Liver (tissue), 9 donors: ENCODE results near the gene DLL4. TPM values are rescaled to one million over a fixed set of nuclear protein-coding genes. Genes with fewer than 3 reads are reported as not detected.

Experiments
- DNase-seq: peaks from one replicate; pipeline ENCODE4 v3.0.0-alpha.2; 2017; ENCODE audit warnings: low spot score
- H3K27ac ChIP-seq, 2 donors: one replicate each; pipeline ENCODE4 v1.7.0; 2013; ENCODE audit warnings: inconsistent platforms in 2 of 2, low read length in 2 of 2, control low read depth in 1 of 2, low read depth in 1 of 2, mild to moderate bottlenecking in 1 of 2
- H3K27me3 ChIP-seq, 4 donors: one replicate each; pipeline versions ENCODE4 v1.6.1 to v1.7.0; 2013; ENCODE audit warnings: low read length in 3 of 4, inconsistent platforms in 1 of 4, mild to moderate bottlenecking in 1 of 4, moderate library complexity in 1 of 4; ENCODE audit not compliant: control insufficient read depth in 4 of 4, insufficient read depth in 4 of 4
- H3K36me3 ChIP-seq, 4 donors: one replicate each; pipeline versions ENCODE4 v1.6.1 to v1.7.0; 2013; ENCODE audit warnings: low read length in 3 of 4, mild to moderate bottlenecking in 3 of 4, low read depth in 1 of 4, moderate library complexity in 1 of 4; ENCODE audit not compliant: control insufficient read depth in 4 of 4, insufficient read depth in 3 of 4
- H3K4me1 ChIP-seq, 4 donors: one replicate each; pipeline versions ENCODE4 v1.6.1 to v1.7.0; 2013; ENCODE audit warnings: low read length in 3 of 4, mild to moderate bottlenecking in 3 of 4, moderate library complexity in 1 of 4; ENCODE audit not compliant: control insufficient read depth in 4 of 4, insufficient read depth in 4 of 4
- H3K4me3 ChIP-seq, 3 donors: one replicate each; pipeline versions ENCODE4 v1.6.1 to v1.7.0; 2013; ENCODE audit warnings: low read length in 3 of 3, control low read depth in 1 of 3, low read depth in 1 of 3, mild to moderate bottlenecking in 1 of 3
- H3K9ac ChIP-seq, 2 donors: one replicate each; pipeline ENCODE4 v1.7.0; 2013; ENCODE audit warnings: low read length in 2 of 2, mild to moderate bottlenecking in 2 of 2, moderate library complexity in 2 of 2, control low read depth in 1 of 2, low read depth in 1 of 2
- H3K9me3 ChIP-seq, 4 donors: one replicate each; pipeline versions ENCODE4 v1.6.1 to v1.7.0; 2013; ENCODE audit warnings: low read length in 3 of 4; ENCODE audit not compliant: control insufficient read depth in 4 of 4
- ATF3 ChIP-seq: IDR thresholded peaks from 2 replicates; pipeline ENCODE4 v1.6.1; 2016; ENCODE audit warnings: antibody characterized with exemption
- CTCF ChIP-seq: fragments of 150-350 bp; IDR thresholded peaks from 2 replicates; pipeline ENCODE4 v1.5.1; 2017; ENCODE audit warnings: improper control_type of control experiment, low read depth, low read length; ENCODE audit not compliant: missing input control
- EGR1 ChIP-seq, 2 donors: IDR thresholded peaks; 2 replicates each; pipeline ENCODE4 v1.6.1; 2016 to 2018; ENCODE audit warnings: antibody characterized with exemption in 2 of 2, low read depth in 2 of 2
- FOXA1 ChIP-seq: IDR thresholded peaks from 2 replicates; pipeline ENCODE4 v1.6.1; 2016; ENCODE audit warnings: antibody characterized with exemption
- FOXA2 ChIP-seq: IDR thresholded peaks from 2 replicates; pipeline ENCODE4 v1.6.1; 2016; ENCODE audit warnings: antibody characterized with exemption
- GABPA ChIP-seq, 2 donors: IDR thresholded peaks in 1 of 2; conservative IDR thresholded peaks in 1 of 2; 2 replicates each; pipeline ENCODE4 v1.6.1; 2016; ENCODE audit warnings: antibody characterized with exemption in 2 of 2, mild to moderate bottlenecking in 1 of 2, moderate library complexity in 1 of 2
- HNF4A ChIP-seq, 2 donors: conservative IDR thresholded peaks; 2 replicates each; pipeline ENCODE4 v1.6.1; 2016; ENCODE audit warnings: antibody characterized with exemption in 2 of 2, mild to moderate bottlenecking in 2 of 2
- HNF4G ChIP-seq: IDR thresholded peaks from 2 replicates; pipeline ENCODE4 v1.6.1; 2016; ENCODE audit warnings: antibody characterized with exemption
- JUND ChIP-seq, 2 donors: IDR thresholded peaks; 2 replicates each; pipeline ENCODE4 v1.6.1; 2016; ENCODE audit warnings: antibody characterized with exemption in 2 of 2
- NR2F2 ChIP-seq: IDR thresholded peaks from 2 replicates; pipeline ENCODE4 v1.6.1; 2016; ENCODE audit warnings: antibody characterized with exemption
- RAD21 ChIP-seq, 2 donors: IDR thresholded peaks; 2 replicates each; pipeline ENCODE4 v1.6.1; 2016; ENCODE audit warnings: antibody characterized with exemption in 2 of 2, mild to moderate bottlenecking in 2 of 2
- REST ChIP-seq: IDR thresholded peaks from 2 replicates; pipeline ENCODE4 v1.6.1; 2016; ENCODE audit warnings: antibody characterized with exemption, mild to moderate bottlenecking
- RXRA ChIP-seq, 2 donors: IDR thresholded peaks; 2 replicates each; pipeline ENCODE4 v1.6.1; 2017 to 2018; ENCODE audit warnings: antibody characterized with exemption in 2 of 2, mild to moderate bottlenecking in 1 of 2
- SP1 ChIP-seq: IDR thresholded peaks from 2 replicates; pipeline ENCODE4 v1.6.1; 2018; ENCODE audit warnings: antibody characterized with exemption, mild to moderate bottlenecking
- TAF1 ChIP-seq: conservative IDR thresholded peaks from 2 replicates; pipeline ENCODE4 v1.6.1; 2016; ENCODE audit warnings: antibody characterized with exemption, mild to moderate bottlenecking
- YY1 ChIP-seq: IDR thresholded peaks from 2 replicates; pipeline ENCODE4 v1.6.1; 2016; ENCODE audit warnings: antibody characterized with exemption, mild to moderate bottlenecking
- WGBS: extraction: QIAGEN DNeasy Blood & Tissue Kit; methylation state at CpG from one replicate; pipeline ENCODE4 v1.1.7; 2013; 5-methylcytosine and 5-hydroxymethylcytosine counted together
- polyA plus RNA-seq, 2 donors: library from polyadenylated mRNA; stranded (reverse) in 1 of 2; unstranded in 1 of 2; fragments of 200-250 nt in 1 of 2; fragments of >200 nt in 1 of 2; fragmentation: Nextera tagmentation in 1 of 2; extraction: Ambion mirVana in 1 of 2; gene quantifications; one replicate each; pipeline versions ENCODE4 v1.2.1 to v1.2.3, GENCODE V29; 2013 to 2015
- total RNA-seq, 2 donors: library from RNA; depleted of rRNA; stranded (reverse); fragments of >200 nt; gene quantifications; one replicate each; pipeline ENCODE4 v1.2.3, GENCODE V29; 2014
- donor health status: healthy.
- donor health status: healthy.
- donor health status: healthy.
- donor health status: healthy.
- donor health status: healthy.

Gene DLL4
- total and polyA plus RNA-seq, 4 donors = 2.1 to 3.8 (median 3.0) TPM

- TF ChIP-seq REST = peak; percentile 76
- TF ChIP-seq FOXA1 = no peak
- peak; percentile 88 for TF ChIP-seq RAD21 (IDR thresholded peaks at IDR 0.05)
- peak in 1 of 2 donors; percentile 33 for TF ChIP-seq JUND (IDR thresholded peaks at IDR 0.05)
- TF ChIP-seq YY1 = peak; percentile 54
- no peak for TF ChIP-seq NR2F2
- TF ChIP-seq RXRA (IDR thresholded peaks at IDR 0.05) = peak in 1 of 2 donors; percentile 53
- peak in 1 of 2 donors; percentile 64 for TF ChIP-seq HNF4A (conservative IDR thresholded peaks at IDR 0.05)
- peak; percentile 86 to 96 for TF ChIP-seq EGR1 (IDR thresholded peaks at IDR 0.05; ENCODE audit: low read depth in 2 of 2)
These were observed 35.1 kb upstream of the DLL4 start, which contains the start of gene VPS18 (continued) for GRCh38 chr15:40893733-40894680.

GRCh38 chr15:40894681-40895448, 34.3 kb upstream of the DLL4 start:
- H3K4me1 ChIP-seq = peaks cover 2 to 28% (median 15%) of the 10 kb centered on the region in 4 donors
- H3K27me3 ChIP-seq = no peaks in the 10 kb centered on the region
- 3% methylated on average over 33 of the region's 33 CpGs for WGBS
- H3K36me3 ChIP-seq = peaks cover 7 to 14% (median 11%) of the 10 kb centered on the region in 4 donors
- DNase-seq = no peak
- H3K4me3 ChIP-seq = peak overlapping the region; percentile 45 to 79 (median 70)
- no peaks in the 10 kb centered on the region for H3K9me3 ChIP-seq
- H3K27ac ChIP-seq = peak overlapping the region; percentile 80 to 83
- H3K9ac ChIP-seq = peak overlapping the region; percentile 48 to 85
- peak; percentile 54 for TF ChIP-seq CTCF
- no peak for TF ChIP-seq JUND (IDR thresholded peaks at IDR 0.05)
- peak in 1 of 2 donors; percentile 40 for TF ChIP-seq RAD21 (IDR thresholded peaks at IDR 0.05)

- Histone ChIP-seq H3K9ac (no peak overlapping the region), H3K4me1 (peaks cover 3 to 29% (median 17%) of the 10 kb centered on the region in 4 donors), H3K27ac (no peak overlapping the region), H3K9me3 (no peaks in the 10 kb centered on the region), H3K27me3 (no peaks in the 10 kb centered on the region), H3K4me3 (no peak overlapping the region), H3K36me3 (peaks cover 12 to 40% (median 23%) of the 10 kb centered on the region in 4 donors)
- no peak for DNase-seq
- 93% methylated on average over 33 of the region's 33 CpGs for WGBS
- no peak for TF ChIP-seq RXRA (IDR thresholded peaks at IDR 0.05)
- no peak for TF ChIP-seq JUND (IDR thresholded peaks at IDR 0.05)
- no peak for TF ChIP-seq SP1
- TF ChIP-seq HNF4G = no peak
- no peak for TF ChIP-seq ATF3
- TF ChIP-seq TAF1 = no peak
- no peak for TF ChIP-seq GABPA (IDR thresholded peaks at IDR 0.05 in 1 of 2, conservative IDR thresholded peaks at IDR 0.05 in 1 of 2)
- TF ChIP-seq CTCF = no peak
- TF ChIP-seq FOXA2 = no peak
These were observed 29.5 kb upstream of the DLL4 start for GRCh38 chr15:40899536-40900207.
